CD4-positive, alpha-beta T cell (primary cell): ENCODE measurements around the gene MED17. TPM values are rescaled to one million over a fixed set of nuclear protein-coding genes. Genes with fewer than 3 reads are reported as not detected.

Source experiments
- ATAC-seq: fragments of 200-7000 bp; cut with Tn5 transposase; one replicate; pipeline ENCODE4 v1.10.0; 2022; ENCODE audit warnings: mild to moderate bottlenecking; ENCODE audit not compliant: poor library complexity
- CTCF ChIA-PET: fragments of 350-600 bp; sonication (Branson Sonifier 250); formaldehyde crosslinking; loops from one replicate; lab custom pipeline; 2021; ENCODE audit warnings: antibody characterized with exemption, inconsistent platforms; lab: Charles Lee
- POLR2A ChIA-PET: fragments of 350-600 bp; sonication (Branson Sonifier 250); formaldehyde crosslinking; loops from one replicate; lab custom pipeline; 2021; ENCODE audit warnings: antibody characterized with exemption, inconsistent platforms; lab: Charles Lee
- DNase-seq, 14 experiments: peaks; one replicate each; pipeline ENCODE4 v3.0.0-alpha.2; 2013 to 2020; ENCODE audit warnings: mixed read lengths in 2 of 14
- H3K27ac ChIP-seq, 2 donors: one replicate each; pipeline versions ENCODE4 v1.5.1 to v1.7.0; 2013; ENCODE audit warnings: low read length in 2 of 2, low read depth in 1 of 2, mild to moderate bottlenecking in 1 of 2
- H3K27me3 ChIP-seq, 2 experiments: 1 replicate in 1 of 2; 2 replicates in 1 of 2; pipeline versions ENCODE4 v1.6.1 to v1.7.0; 2013; ENCODE audit warnings: low read length in 2 of 2, control low read depth in 1 of 2, mild to moderate bottlenecking in 1 of 2, moderate library complexity in 1 of 2; ENCODE audit not compliant: insufficient read depth in 2 of 2, control insufficient read depth in 1 of 2
- H3K36me3 ChIP-seq: one replicate; pipeline ENCODE4 v1.6.1; 2013; ENCODE audit warnings: low read length, control low read depth; ENCODE audit not compliant: insufficient read depth
- H3K4me1 ChIP-seq: one replicate; pipeline ENCODE4 v1.6.1; 2013; ENCODE audit warnings: low read length, control low read depth; ENCODE audit not compliant: insufficient read depth
- H3K4me3 ChIP-seq: one replicate; pipeline ENCODE4 v1.5.1; 2013; ENCODE audit warnings: mild to moderate bottlenecking, low read length, moderate library complexity
- H3K9me3 ChIP-seq, 2 experiments: 1 replicate in 1 of 2; 2 replicates in 1 of 2; pipeline versions ENCODE4 v1.6.1 to v1.7.0; 2013; ENCODE audit warnings: low read length in 2 of 2, mild to moderate bottlenecking in 2 of 2, control low read depth in 1 of 2, moderate library complexity in 1 of 2; ENCODE audit not compliant: control insufficient read depth in 1 of 2, insufficient read depth in 1 of 2
- H3K27ac Mint-ChIP-seq: one replicate; pipeline ENCODE4 v1.8.0; 2020; ENCODE audit warnings: mixed read lengths
- H3K27me3 Mint-ChIP-seq: one replicate; pipeline ENCODE4 v1.8.0; 2021; ENCODE audit warnings: mixed read lengths
- H3K36me3 Mint-ChIP-seq: one replicate; pipeline ENCODE4 v1.8.0; 2021; ENCODE audit warnings: low read depth, mixed read lengths
- H3K4me1 Mint-ChIP-seq: one replicate; pipeline ENCODE4 v1.8.0; 2021; ENCODE audit warnings: low read depth, mixed read lengths
- H3K4me3 Mint-ChIP-seq: one replicate; pipeline ENCODE4 v1.8.0; 2020; ENCODE audit warnings: mild to moderate bottlenecking, mixed read lengths
- H3K9me3 Mint-ChIP-seq: one replicate; pipeline ENCODE4 v1.8.0; 2020; ENCODE audit warnings: mixed read lengths
- intact Hi-C, 2 experiments: fragments of 100-400 bp; cut with DNase I in 1 of 2; cut with micrococcal nuclease in 1 of 2; formaldehyde crosslinking; loops; one replicate each; pipeline versions ENCODE4 v1.15.1 to v1.9.0; 2023 to 2025; cut with DNase I, micrococcal nuclease
- total RNA-seq, 174 experiments: library from RNA in 2 of 174; stranded (reverse) in 2 of 174; gene quantifications; one replicate each; pipeline ENCODE4 v1.2.3 and lab custom pipeline; 2021 to 2026
- TF ChIP-seq, protein P1 (sequence below): fragments of 200-600 bp; IDR thresholded peaks from one replicate; pipeline ENCODE4 v1.8.0; 2022; ENCODE audit warnings: antibody characterized with exemption, mild to moderate bottlenecking

Gene MED17
- total RNA-seq, 2 experiments from 2014 or later = 63.1 to 63.6 TPM

DNA sequence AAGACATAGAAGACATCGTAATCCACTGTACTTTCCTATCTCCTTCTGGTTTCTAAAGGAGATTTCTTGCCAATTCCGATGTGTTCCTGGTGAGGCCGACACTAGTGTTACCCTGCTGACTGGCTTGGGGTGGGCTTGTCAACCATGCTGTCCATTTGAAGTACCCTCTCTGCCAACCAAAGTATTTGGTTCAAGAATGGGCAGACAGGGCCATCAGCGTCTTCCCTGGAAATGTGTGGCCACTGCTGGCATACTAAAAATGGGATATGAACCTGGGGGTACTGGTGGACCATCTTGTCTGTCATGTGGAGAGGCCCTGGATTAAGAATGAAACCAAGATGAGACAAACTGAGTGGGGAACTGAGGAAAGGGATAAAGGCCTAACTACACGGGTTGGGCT is 68.2 kb downstream of the MED17 start:
- Histone ChIP-seq H3K4me3 (no peak overlapping the region), H3K4me1 (peaks cover 5% of the 10 kb centered on the region), H3K27me3 (peaks cover 11 to 27% of the 10 kb centered on the region in 2 experiments), H3K27ac (no peak overlapping the region), H3K9me3 (no peaks in the 10 kb centered on the region), H3K36me3 (no peaks in the 10 kb centered on the region)
- Mint-ChIP-seq H3K27ac (no peak overlapping the region), H3K9me3 (no peaks in the 10 kb centered on the region), H3K36me3 (no peaks in the 10 kb centered on the region), H3K4me1 (peaks cover 5% of the 10 kb centered on the region), H3K27me3 (peaks cover 47% of the 10 kb centered on the region), H3K4me3 (no peak overlapping the region)
- TF ChIP-seq, protein P1, sequence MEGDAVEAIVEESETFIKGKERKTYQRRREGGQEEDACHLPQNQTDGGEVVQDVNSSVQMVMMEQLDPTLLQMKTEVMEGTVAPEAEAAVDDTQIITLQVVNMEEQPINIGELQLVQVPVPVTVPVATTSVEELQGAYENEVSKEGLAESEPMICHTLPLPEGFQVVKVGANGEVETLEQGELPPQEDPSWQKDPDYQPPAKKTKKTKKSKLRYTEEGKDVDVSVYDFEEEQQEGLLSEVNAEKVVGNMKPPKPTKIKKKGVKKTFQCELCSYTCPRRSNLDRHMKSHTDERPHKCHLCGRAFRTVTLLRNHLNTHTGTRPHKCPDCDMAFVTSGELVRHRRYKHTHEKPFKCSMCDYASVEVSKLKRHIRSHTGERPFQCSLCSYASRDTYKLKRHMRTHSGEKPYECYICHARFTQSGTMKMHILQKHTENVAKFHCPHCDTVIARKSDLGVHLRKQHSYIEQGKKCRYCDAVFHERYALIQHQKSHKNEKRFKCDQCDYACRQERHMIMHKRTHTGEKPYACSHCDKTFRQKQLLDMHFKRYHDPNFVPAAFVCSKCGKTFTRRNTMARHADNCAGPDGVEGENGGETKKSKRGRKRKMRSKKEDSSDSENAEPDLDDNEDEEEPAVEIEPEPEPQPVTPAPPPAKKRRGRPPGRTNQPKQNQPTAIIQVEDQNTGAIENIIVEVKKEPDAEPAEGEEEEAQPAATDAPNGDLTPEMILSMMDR = no peak
- ChIA-PET CTCF (no interaction called here), POLR2A (no interaction called here)
- intact Hi-C loops = no loop called here
- no peak for ATAC-seq
- no peak for DNase-seq

GRCh38 chr11:93857413-93858120 is 73.5 kb downstream of the MED17 start:
- H3K9me3 Mint-ChIP-seq = no peaks in the 10 kb centered on the region

GRCh38 chr11:93858121-93858775 is 74.2 kb downstream of the MED17 start:
- Mint-ChIP-seq H3K9me3 (no peaks in the 10 kb centered on the region), H3K27me3 (no peaks in the 10 kb centered on the region), H3K36me3 (no peaks in the 10 kb centered on the region), H3K4me1 (no peaks in the 10 kb centered on the region), H3K4me3 (no peak overlapping the region), H3K27ac (no peak overlapping the region)
- intact Hi-C loops = no loop called here
- no peak for ATAC-seq
- Histone ChIP-seq H3K4me1 (no peaks in the 10 kb centered on the region), H3K4me3 (no peak overlapping the region), H3K9me3 (no peaks in the 10 kb centered on the region), H3K36me3 (no peaks in the 10 kb centered on the region), H3K27ac (no peak overlapping the region), H3K27me3 (no peaks in the 10 kb centered on the region)
- CTCF ChIA-PET = no interaction called here
- no peak for DNase-seq
- POLR2A ChIA-PET = no interaction called here
- TF ChIP-seq, protein P1 = no peak

More at GRCh38 chr11:93857413-93858120, 73.5 kb downstream of the MED17 start:
- no peak for DNase-seq
- no peak for ATAC-seq
- POLR2A ChIA-PET = no interaction called here
- Mint-ChIP-seq H3K4me1 (no peaks in the 10 kb centered on the region), H3K4me3 (no peak overlapping the region), H3K27ac (no peak overlapping the region), H3K27me3 (peaks cover 5% of the 10 kb centered on the region), H3K36me3 (no peaks in the 10 kb centered on the region)
- Histone ChIP-seq H3K4me3 (no peak overlapping the region), H3K9me3 (no peaks in the 10 kb centered on the region), H3K36me3 (no peaks in the 10 kb centered on the region), H3K27me3 (no peaks in the 10 kb centered on the region), H3K27ac (no peak overlapping the region), H3K4me1 (no peaks in the 10 kb centered on the region)
- CTCF ChIA-PET = no interaction called here
- TF ChIP-seq, protein P1 = no peak
- intact Hi-C loops = no loop called here
